ENCODE results near the gene WRNIP1. TPM values are rescaled to one million over a fixed set of nuclear protein-coding genes. Genes with fewer than 3 reads are reported as not detected.
A peak's percentile ranks its signal among the peaks of the same experiment; 100 is the strongest.

WRNIP1 gene
- total and polyA plus RNA-seq, 2 of the 13 experiments (the other 11 are each of a cell fraction or from before 2014, with no cell fraction given) = 77.7 to 90.3 TPM

DNA sequence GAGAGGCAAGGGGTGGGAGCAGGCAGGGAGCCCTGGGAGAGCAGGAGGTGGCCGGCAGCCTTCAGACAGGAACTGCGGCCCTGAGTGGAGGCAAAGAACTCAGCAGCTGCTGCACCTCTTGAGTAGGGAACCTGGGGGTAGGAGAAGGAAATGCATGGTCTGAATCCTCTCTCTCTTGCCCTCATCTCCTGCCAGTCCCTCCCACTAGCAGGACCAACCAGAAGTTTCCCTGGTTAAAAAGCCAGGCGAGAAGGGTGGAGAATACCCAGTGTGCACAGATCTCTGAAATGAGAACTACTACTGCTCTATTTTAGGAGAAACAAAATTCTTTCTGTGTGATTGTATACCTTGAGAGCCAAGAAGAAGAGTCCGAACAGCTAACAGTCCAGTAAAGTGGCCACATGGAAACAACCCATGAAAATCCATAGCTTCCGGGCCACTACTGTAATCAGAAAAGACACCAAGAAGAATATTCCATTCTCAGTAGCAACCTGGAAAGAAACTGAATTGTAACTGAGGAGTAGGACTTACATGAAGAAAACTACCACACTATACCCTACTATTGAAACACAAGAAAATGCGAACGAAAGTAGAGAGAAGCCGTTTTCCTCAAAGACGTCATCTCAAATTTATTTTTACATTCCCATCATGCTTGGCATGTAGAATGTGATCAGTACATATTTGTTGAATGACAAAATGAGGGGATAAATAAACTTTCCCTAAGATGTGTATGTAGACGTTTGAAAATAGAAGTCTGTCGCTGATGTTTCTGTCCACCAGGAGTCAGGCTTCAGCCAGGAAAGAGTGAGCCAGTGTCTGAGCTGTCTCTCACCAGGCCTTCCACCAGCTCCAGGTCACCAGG lies 25.6 kb downstream of the WRNIP1 start (continued):
- TF ChIP-seq PAXIP1 (CRISPR knock-in tag; conservative IDR thresholded peaks at IDR 0.05) (0 out of 2 replicates have a peak, but pooled peaks have one; percentile 19), RAD21 (CRISPR knock-in tag; IDR thresholded peaks at IDR 0.05) (peak; percentile 96), NFATC3 (CRISPR knock-in tag; IDR thresholded peaks at IDR 0.05) (no peak), YY1 (IDR thresholded peaks at IDR 0.05; ENCODE audit: insufficient read depth, insufficient replicate concordance, low read depth, low read length) (peak; percentile 29), ZNF792 (CRISPR knock-in tag; IDR thresholded peaks at IDR 0.05) (peak; percentile 38; the same call in 1 of the 2 replicates), ZNF331 (CRISPR knock-in tag; IDR thresholded peaks at IDR 0.05) (peak; percentile 66; the same call in 1 of the 2 replicates), MXD4 (CRISPR knock-in tag; IDR thresholded peaks at IDR 0.05) (no peak), NR2F6 (IDR thresholded peaks at IDR 0.05) (no peak), NR2F6 (CRISPR knock-in tag; IDR thresholded peaks at IDR 0.05) (peak; percentile 69; the same call in 1 of the 2 replicates), CTCF (CRISPR knock-in tag; IDR thresholded peaks at IDR 0.05) (peak; percentile 94), ISL2 (CRISPR knock-in tag; IDR thresholded peaks at IDR 0.05) (peak; percentile 46; the same call in 1 of the 2 replicates), ZNF687 (CRISPR knock-in tag; IDR thresholded peaks at IDR 0.05) (no peak), SNAPC2 (CRISPR knock-in tag; IDR thresholded peaks at IDR 0.05) (peak; percentile 68; the same call in 1 of the 2 replicates)
- TF ChIP-seq, protein P1, sequence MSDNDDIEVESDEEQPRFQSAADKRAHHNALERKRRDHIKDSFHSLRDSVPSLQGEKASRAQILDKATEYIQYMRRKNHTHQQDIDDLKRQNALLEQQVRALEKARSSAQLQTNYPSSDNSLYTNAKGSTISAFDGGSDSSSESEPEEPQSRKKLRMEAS (IDR thresholded peaks at IDR 0.05) = 0 out of 2 replicates have a peak, but pooled peaks have one; percentile 21
- TF ChIP-seq, protein P2, sequence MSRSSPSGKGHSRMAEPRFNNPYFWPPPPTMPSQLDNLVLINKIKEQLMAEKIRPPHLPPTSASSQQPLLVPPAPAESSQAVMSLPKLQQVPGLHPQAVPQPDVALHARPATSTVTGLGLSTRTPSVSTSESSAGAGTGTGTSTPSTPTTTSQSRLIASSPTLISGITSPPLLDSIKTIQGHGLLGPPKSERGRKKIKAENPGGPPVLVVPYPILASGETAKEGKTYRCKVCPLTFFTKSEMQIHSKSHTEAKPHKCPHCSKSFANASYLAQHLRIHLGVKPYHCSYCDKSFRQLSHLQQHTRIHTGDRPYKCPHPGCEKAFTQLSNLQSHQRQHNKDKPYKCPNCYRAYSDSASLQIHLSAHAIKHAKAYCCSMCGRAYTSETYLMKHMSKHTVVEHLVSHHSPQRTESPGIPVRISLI (CRISPR knock-in tag; IDR thresholded peaks at IDR 0.05; ENCODE audit: borderline replicate concordance) = no peak

Measured in HepG2 (cell line).